Right ventricle myocardium superior (tissue), 1 donor: Measurements from ENCODE around the gene FHL1. TPM values are rescaled to one million over a fixed set of nuclear protein-coding genes. Genes with fewer than 3 reads are reported as not detected.

Experiments
- ATAC-seq: fragments of 200-7000 bp; cut with Tn5 transposase; one replicate; pipeline ENCODE4 v1.9.1; 2020; ENCODE audit warnings: mild to moderate bottlenecking; ENCODE audit not compliant: poor library complexity
- DNase-seq: peaks from one replicate; pipeline ENCODE4 v3.0.0-alpha.2; 2020
- intact Hi-C: fragments of 100-400 bp; cut with DNase I; formaldehyde crosslinking; loops from one replicate; pipeline ENCODE4 v1.11.2; 2022
- total RNA-seq: library from RNA; stranded (reverse); fragmentation: NEBNext Ultra II Directional; extraction: Animal tissue kit (Norgen Biotek cat#: 25700); gene quantifications from one replicate; pipeline ENCODE4 v1.2.1, GENCODE V29; 2021
- donor health status: DM: no; HTN: yes; CAD: no; lungs with severe emphysema.

Gene FHL1
- total RNA-seq, 1 donor from 2014 or later, result 808 TPM

GRCh38 chrX:136200466-136200865 is 53.1 kb downstream of the FHL1 start:
- peak; percentile 47 for ATAC-seq
- no peak for DNase-seq
- intact Hi-C loops, result loop anchor here (10.0 kb wide), 1 partner anchor 54 kb away; the partner anchor contains the start of gene MAP7D3

GRCh38 chrX:136201601-136202000 is 54.3 kb downstream of the FHL1 start:
- intact Hi-C loops, result loop anchor here (10.0 kb wide), 1 partner anchor 53 kb away; the partner anchor contains the start of gene MAP7D3
- ATAC-seq, result no peak

GRCh38 chrX:136202889-136203288 is 55.6 kb downstream of the FHL1 start:
- DNase-seq (no peak), ATAC-seq (no peak)
- intact Hi-C loops, result loop anchor here (10.0 kb wide), 1 partner anchor 52 kb away; the partner anchor contains the start of gene MAP7D3

More at GRCh38 chrX:136201601-136202000, 54.3 kb downstream of the FHL1 start:
- no peak for DNase-seq

- DNase-seq (no peak), ATAC-seq (no peak)
- intact Hi-C loops, result loop anchor here (10.0 kb wide), 1 partner anchor 51 kb away; the partner anchor contains the start of gene MAP7D3
Measured at GRCh38 chrX:136203438-136203837, 56.1 kb downstream of the FHL1 start.

- ATAC-seq (no peak), DNase-seq (no peak)
- intact Hi-C loops, result loop anchor here (10.0 kb wide), 1 partner anchor 51 kb away; the partner anchor contains the start of gene MAP7D3
Measured at GRCh38 chrX:136203951-136204350, 56.6 kb downstream of the FHL1 start.

- ATAC-seq (peak; percentile 58), DNase-seq (no peak)
- intact Hi-C loops, result loop anchor here (10.0 kb wide), 1 partner anchor 50 kb away; the partner anchor contains the start of gene MAP7D3
Measured at GRCh38 chrX:136204571-136204970, 57.2 kb downstream of the FHL1 start.

- intact Hi-C loops, result loop anchor here (5.0 to 10.0 kb wide), 2 partner anchors 49 to 179 kb away; partner anchors contain the start of gene MAP7D3
- DNase-seq (no peak), ATAC-seq (no peak)
Measured at GRCh38 chrX:136205882-136206380, 58.6 kb downstream of the FHL1 start.

- no peak for DNase-seq
- no peak for ATAC-seq
- intact Hi-C loops, result loop anchor here (5.0 to 10.0 kb wide), 2 partner anchors 48 to 180 kb away; partner anchors contain the start of gene MAP7D3
Measured at GRCh38 chrX:136206916-136207315, 59.6 kb downstream of the FHL1 start.

- ATAC-seq (no peak), DNase-seq (no peak)
- intact Hi-C loops, result loop anchor here (5.0 to 10.0 kb wide), 2 partner anchors 47 to 180 kb away; partner anchors contain the start of gene MAP7D3
Measured at GRCh38 chrX:136207546-136207945, 60.2 kb downstream of the FHL1 start.

- DNase-seq (peak; percentile 73), ATAC-seq (peak; percentile 57)
- intact Hi-C loops, result loop anchor here (2.0 to 10.0 kb wide), 3 partner anchors 38 to 182 kb away; partner anchors contain the start of gene MAP7D3
Measured at GRCh38 chrX:136209016-136209738, 61.8 kb downstream of the FHL1 start.

GRCh38 chrX:136209751-136210150 is 62.4 kb downstream of the FHL1 start:
- DNase-seq, result no peak
- intact Hi-C loops, result loop anchor here (2.0 to 10.0 kb wide), 3 partner anchors 39 to 182 kb away; partner anchors contain the start of gene MAP7D3

GRCh38 chrX:136210243-136210642 is 62.9 kb downstream of the FHL1 start:
- ATAC-seq, result no peak
- DNase-seq, result no peak
- intact Hi-C loops, result no loop called here

More at GRCh38 chrX:136209751-136210150, 62.4 kb downstream of the FHL1 start:
- ATAC-seq, result no peak

- DNase-seq (peak; percentile 69), ATAC-seq (peak; percentile 30)
- intact Hi-C loops, result no loop called here
Measured at GRCh38 chrX:136210806-136211205, 63.5 kb downstream of the FHL1 start.

GRCh38 chrX:136211766-136212556 is 64.6 kb downstream of the FHL1 start:
- intact Hi-C loops, result no loop called here
- peak; percentile 19 for ATAC-seq
- no peak for DNase-seq

GRCh38 chrX:136212557-136213111 is 65.3 kb downstream of the FHL1 start:
- intact Hi-C loops, result no loop called here
- DNase-seq (no peak), ATAC-seq (peak; percentile 6)

GRCh38 chrX:136214551-136214950 is 67.2 kb downstream of the FHL1 start:
- ATAC-seq (no peak), DNase-seq (no peak)
- intact Hi-C loops, result no loop called here

- intact Hi-C loops, result no loop called here
- ATAC-seq (no peak), DNase-seq (no peak)
Measured at GRCh38 chrX:136215559-136215958, 68.2 kb downstream of the FHL1 start.

- intact Hi-C loops, result no loop called here
- ATAC-seq, result no peak
- no peak for DNase-seq
Measured at GRCh38 chrX:136219893-136220292, 72.6 kb downstream of the FHL1 start.
